Adrenal gland (tissue), 12 donors: ENCODE data around the gene COQ7. TPM values are rescaled to one million over a fixed set of nuclear protein-coding genes. Genes with fewer than 3 reads are reported as not detected.

ENCODE experiments used
- DNase-seq, 7 donors: peaks; one replicate each; pipeline ENCODE4 v3.0.0-alpha.2; 2019 to 2020
- H3K27ac ChIP-seq, 5 donors: fragments of 200-600 bp; sonication (generic) in 4 of 5; 1 replicate in 3 of 5; 2 replicates in 2 of 5; pipeline versions ENCODE4 v1.5.1 to v1.8.0; 2016 to 2020; ENCODE audit warnings: mild to moderate bottlenecking in 1 of 5
- H3K27me3 ChIP-seq: fragments of 200-600 bp; 2 replicates; pipeline ENCODE4 v1.8.0; 2021
- H3K36me3 ChIP-seq, 2 donors: fragments of 200-600 bp; replicated peaks in 1 of 2; 1 replicate in 1 of 2; 2 replicates in 1 of 2; pipeline versions ENCODE4 v1.5.1 to v1.8.0; 2018 to 2022
- H3K4me1 ChIP-seq, 2 donors: fragments of 200-600 bp; replicated peaks in 1 of 2; 1 replicate in 1 of 2; 2 replicates in 1 of 2; pipeline versions ENCODE4 v1.5.1 to v1.8.0; 2018 to 2021
- H3K4me3 ChIP-seq, 4 donors: fragments of 200-600 bp; sonication (generic) in 3 of 4; one replicate each; pipeline ENCODE4 v1.5.1; 2016 to 2018
- H3K9me3 ChIP-seq, 3 donors: fragments of 200-600 bp; sonication (generic) in 1 of 3; replicated peaks in 1 of 3; 1 replicate in 2 of 3; 2 replicates in 1 of 3; pipeline versions ENCODE4 v1.5.1 to v1.8.0; 2016 to 2021
- CTCF ChIP-seq, 6 experiments: fragments of 450-650 bp in 4 of 6; fragments of 200-600 bp in 2 of 6; sonication (generic) in 1 of 6; IDR thresholded peaks; 1 replicate in 5 of 6; 2 replicates in 1 of 6; pipeline versions ENCODE4 v1.5.1 to v1.8.0; 2016 to 2021; ENCODE audit warnings: antibody characterized with exemption in 6 of 6, mild to moderate bottlenecking in 2 of 6, moderate library complexity in 1 of 6
- POLR2A ChIP-seq, 2 donors: fragments of 450-650 bp; IDR thresholded peaks; one replicate each; pipeline ENCODE4 v1.6.1; 2017; ENCODE audit warnings: antibody characterized with exemption in 2 of 2, mild to moderate bottlenecking in 2 of 2, moderate library complexity in 1 of 2
- WGBS, 4 donors: extraction: QIAGEN DNeasy Blood & Tissue Kit in 2 of 4; methylation state at CpG; one replicate each; pipeline versions ENCODE4 v1.1.5 to v1.1.7; 2013 to 2017; 5-methylcytosine and 5-hydroxymethylcytosine counted together
- intact Hi-C, 2 donors: fragments of 100-400 bp; cut with DNase I; formaldehyde crosslinking; loops; one replicate each; pipeline versions ENCODE4 v1.14.1 to v1.15.0; 2022 to 2023
- polyA plus RNA-seq, 3 donors: library from polyadenylated mRNA; stranded (reverse); fragments of 200-250 nt in 2 of 3; fragments of 350-450 nt in 1 of 3; fragmentation: Illumina TruSeq in 1 of 3; extraction: RNeasy Lipid Tissue Mini Kit (QIAGEN cat#74804) in 1 of 3; gene quantifications; one replicate each; pipeline ENCODE4 v1.2.3, GENCODE V29; 2013 to 2014
- total RNA-seq, 9 donors: library from RNA; depleted of rRNA in 4 of 9; stranded (reverse); fragments of >200 nt in 4 of 9; fragments of 120-200 nt in 1 of 9; fragmentation: NEBNext Ultra II Directional in 1 of 9; extraction: Animal tissue kit (Norgen Biotek cat#: 25700) in 1 of 9; gene quantifications; one replicate each; pipeline versions ENCODE4 v1.1.0 to v1.2.4, GENCODE V29; 2013 to 2023
- donor health status: healthy with polysubstance abuse.
- donor health status: Bipolar disorder and iron deficiency.
- donor health status: DM: yes; HTN: yes; CAD: no.
- donor health status: DM: no; HTN: no; CAD: no.
- donor health status: DM: no; HTN: no; CAD: no.
- donor health status: DM: yes; HTN: yes; CAD: no.

Gene COQ7
- total and polyA plus RNA-seq, 12 donors: 14.9 to 41.8 (median 24.8) TPM

- Histone ChIP-seq H3K9me3 (no peaks in the 10 kb centered on the region), H3K4me3 (no peak overlapping the region), H3K36me3 (no peaks in the 10 kb centered on the region), H3K27me3 (no peaks in the 10 kb centered on the region), H3K27ac (no peak overlapping the region), H3K4me1 (no peaks in the 10 kb centered on the region)
- WGBS, 4 donors: 76 to 80% (median 78%) methylated on average over 14 to 16 of the region's 16 CpGs
- intact Hi-C loops: no loop called here
- TF ChIP-seq CTCF (IDR thresholded peaks at IDR 0.05) (no peak), POLR2A (IDR thresholded peaks at IDR 0.05) (no peak)
- peak in 1 of 7 donors; percentile 28 for DNase-seq
Observed at GRCh38 chr16:19102187-19102872, 34.9 kb downstream of the COQ7 start.

- no peaks in the 10 kb centered on the region for H3K27me3 ChIP-seq
- H3K36me3 ChIP-seq: no peaks in the 10 kb centered on the region
- DNase-seq: no peak
- no peaks in the 10 kb centered on the region for H3K9me3 ChIP-seq
- intact Hi-C loops: no loop called here
- no peak for TF ChIP-seq POLR2A (IDR thresholded peaks at IDR 0.05)
- no peak for TF ChIP-seq CTCF (IDR thresholded peaks at IDR 0.05)
- WGBS, 4 donors: 64 to 85% (median 75%) methylated on average over 5 of the region's 5 CpGs
- no peak overlapping the region for H3K4me3 ChIP-seq
- no peak overlapping the region for H3K27ac ChIP-seq
- no peaks in the 10 kb centered on the region for H3K4me1 ChIP-seq
Observed at GRCh38 chr16:19104607-19105006, 37.2 kb downstream of the COQ7 start.

- WGBS, 4 donors: 70 to 89% (median 83%) methylated on average over 6 of the region's 6 CpGs
- intact Hi-C loops: no loop called here
- Histone ChIP-seq H3K9me3 (no peaks in the 10 kb centered on the region), H3K27ac (no peak overlapping the region), H3K4me1 (no peaks in the 10 kb centered on the region), H3K27me3 (no peaks in the 10 kb centered on the region), H3K4me3 (no peak overlapping the region), H3K36me3 (no peaks in the 10 kb centered on the region)
- no peak for TF ChIP-seq POLR2A (IDR thresholded peaks at IDR 0.05)
- TF ChIP-seq CTCF (IDR thresholded peaks at IDR 0.05): no peak
- no peak for DNase-seq
Observed at GRCh38 chr16:19105131-19105530, 37.7 kb downstream of the COQ7 start.

- intact Hi-C loops: no loop called here
Observed at GRCh38 chr16:19105891-19106624, 38.6 kb downstream of the COQ7 start.

More at GRCh38 chr16:19105891-19106624, 38.6 kb downstream of the COQ7 start:
- no peaks in the 10 kb centered on the region for H3K9me3 ChIP-seq
- H3K27ac ChIP-seq: peak overlapping the region in 1 of 5 donors; percentile 35
- TF ChIP-seq POLR2A (IDR thresholded peaks at IDR 0.05) (no peak), CTCF (IDR thresholded peaks at IDR 0.05) (no peak)
- 62 to 93% (median 69%) methylated on average over 10 to 11 of the region's 11 CpGs for WGBS, 4 donors
- no peaks in the 10 kb centered on the region for H3K27me3 ChIP-seq
- H3K36me3 ChIP-seq: no peaks in the 10 kb centered on the region
- no peak for DNase-seq
- H3K4me3 ChIP-seq: no peak overlapping the region
- no peaks in the 10 kb centered on the region for H3K4me1 ChIP-seq
